A673 (cell line): ENCODE results near the gene CDK14. TPM values are rescaled to one million over a fixed set of nuclear protein-coding genes. Genes with fewer than 3 reads are reported as not detected.
A peak's percentile ranks its signal among the peaks of the same experiment; 100 is the strongest.

Experiments
- BruUV-seq: library from RNA; stranded (reverse); fragments of 400-500 nt; replicated peaks from 2 replicates; lab custom pipeline; 2021; lab: Mats Ljungman, UMichigan
- CTCF ChIA-PET: fragments of 300-600 bp; sonication (Branson Sonifier 250); formaldehyde crosslinking; loops from one replicate; lab custom pipeline; 2022; ENCODE audit warnings: antibody characterized with exemption; lab: Charles Lee
- POLR2A ChIA-PET: fragments of 300-600 bp; sonication (Branson Sonifier 250); formaldehyde crosslinking; loops from one replicate; lab custom pipeline; 2022; ENCODE audit warnings: antibody characterized with exemption; ENCODE audit not compliant: low non-redundant PET; lab: Charles Lee
- DNase-seq: peaks from one replicate; pipeline ENCODE4 v3.0.0-alpha.2; 2015; ENCODE audit warnings: low spot score
- H3K27ac ChIP-seq: fragments of 200-600 bp; sonication (generic); 2 replicates; pipeline ENCODE4 v1.5.1; 2016; ENCODE audit warnings: mixed run types, low read depth, mild to moderate bottlenecking, mixed read lengths, antibody characterized with exemption, low read length; ENCODE audit not compliant: poor library complexity, severe bottlenecking
- H3K27me3 ChIP-seq: fragments of 200-600 bp; sonication (generic); replicated peaks from 2 replicates; pipeline ENCODE4 v1.6.1; 2017; ENCODE audit warnings: mixed run types, low read depth, mild to moderate bottlenecking, mixed read lengths, antibody characterized with exemption, low read length; ENCODE audit not compliant: insufficient read depth, poor library complexity
- H3K36me3 ChIP-seq: fragments of 200-600 bp; sonication (generic); 2 replicates; pipeline ENCODE4 v1.6.1; 2016; ENCODE audit warnings: mixed run types, mild to moderate bottlenecking, mixed read lengths, antibody characterized with exemption, low read length; ENCODE audit not compliant: insufficient read depth, poor library complexity, severe bottlenecking
- H3K4me1 ChIP-seq: fragments of 200-600 bp; sonication (generic); 2 replicates; pipeline ENCODE4 v1.6.1; 2017; ENCODE audit warnings: mixed run types, mild to moderate bottlenecking, mixed read lengths, antibody characterized with exemption, low read length; ENCODE audit not compliant: insufficient read depth, poor library complexity, severe bottlenecking
- H3K4me3 ChIP-seq: fragments of 200-600 bp; sonication (generic); 2 replicates; pipeline ENCODE4 v1.5.1; 2016; ENCODE audit warnings: low read depth, mixed run types, mild to moderate bottlenecking, mixed read lengths, low read length; ENCODE audit not compliant: poor library complexity, severe bottlenecking
- H3K9me3 ChIP-seq: fragments of 200-600 bp; sonication (generic); 2 replicates; pipeline ENCODE4 v1.6.1; 2016; ENCODE audit warnings: mixed run types, low read depth, mild to moderate bottlenecking, mixed read lengths, antibody characterized with exemption, low read length; ENCODE audit not compliant: poor library complexity, severe bottlenecking
- CTCF ChIP-seq: fragments of 300-800, 200-600 bp; sonication (generic); conservative IDR thresholded peaks from 2 replicates; pipeline ENCODE4 v1.5.1; 2017; ENCODE audit warnings: low read depth, mild to moderate bottlenecking, antibody characterized with exemption, low read length, moderate library complexity, mixed read lengths
- EZH2 ChIP-seq: fragments of 200-600 bp; sonication (generic); IDR thresholded peaks from 2 replicates; pipeline ENCODE4 v1.6.1; 2017; ENCODE audit warnings: borderline replicate concordance, low read depth, mild to moderate bottlenecking, mixed read lengths, antibody characterized with exemption, low read length; ENCODE audit not compliant: poor library complexity, severe bottlenecking
- intact Hi-C: fragments of 100-400 bp; cut with micrococcal nuclease; formaldehyde crosslinking; loops from one replicate; pipeline ENCODE4 v1.10.0; 2022; ENCODE audit not compliant: unreplicated experiment
- total RNA-seq: library from RNA; stranded (reverse); gene quantifications from 2 replicates; pipeline ENCODE4 v1.2.3, GENCODE V29; 2021

The CDK14 gene
- total RNA-seq, 1 experiment from 2014 or later: 128 TPM

DNA sequence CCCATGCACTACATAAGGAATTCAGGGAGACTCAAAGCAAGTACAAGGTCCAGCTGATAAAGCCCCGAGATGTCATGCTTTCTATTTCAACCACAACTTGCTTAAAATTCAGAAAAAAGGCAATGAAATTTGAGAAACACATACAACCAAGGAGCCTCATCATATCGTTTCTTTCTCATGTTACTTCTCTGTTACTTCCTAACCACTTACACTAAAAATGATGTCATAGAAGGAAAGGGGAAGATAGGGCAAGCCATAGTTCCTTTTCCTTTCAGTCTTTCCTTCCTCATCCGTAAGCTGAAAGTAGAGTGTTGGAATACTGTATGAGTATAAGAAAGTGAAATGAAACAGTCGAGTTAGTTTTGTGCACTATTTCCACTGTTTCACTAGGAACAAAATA, 27.9 kb upstream of the CDK14 start:
- Histone ChIP-seq H3K4me1 (peaks cover 11% of the 10 kb centered on the region), H3K4me3 (no peak overlapping the region), H3K27me3 (no peaks in the 10 kb centered on the region), H3K36me3 (no peaks in the 10 kb centered on the region), H3K9me3 (no peaks in the 10 kb centered on the region), H3K27ac (no peak overlapping the region)
- TF ChIP-seq EZH2: no peak
- no peak for TF ChIP-seq CTCF
- ChIA-PET CTCF (no interaction called here), POLR2A (no interaction called here)
- DNase-seq: no peak
- BruUV-seq: no TSS peak
- intact Hi-C loops: no loop called here

GRCh38 chr7:90569368-90569767, 26.8 kb upstream of the CDK14 start:
- Histone ChIP-seq H3K27ac (no peak overlapping the region), H3K9me3 (no peaks in the 10 kb centered on the region), H3K36me3 (no peaks in the 10 kb centered on the region), H3K4me1 (peaks cover 11% of the 10 kb centered on the region), H3K4me3 (no peak overlapping the region), H3K27me3 (no peaks in the 10 kb centered on the region)
- BruUV-seq: no TSS peak
- ChIA-PET POLR2A (interaction anchor here (1.2 kb wide), 1 partner anchor 25 kb away, joined by 6 read pairs; no protein-coding TSS in a partner anchor), CTCF (interaction anchor here (0.6 to 1.0 kb wide), 2 partner anchors 26 to 114 kb away, joined by 3 to 5 read pairs; no protein-coding TSS in a partner anchor)
- peak; percentile 78 for DNase-seq
- no peak for TF ChIP-seq EZH2
- no peak for TF ChIP-seq CTCF
- intact Hi-C loops: no loop called here

- Histone ChIP-seq H3K9me3 (no peaks in the 10 kb centered on the region), H3K4me3 (no peak overlapping the region), H3K27me3 (no peaks in the 10 kb centered on the region), H3K4me1 (peaks cover 11% of the 10 kb centered on the region), H3K36me3 (no peaks in the 10 kb centered on the region), H3K27ac (no peak overlapping the region)
- peak; percentile 40 for DNase-seq
- POLR2A ChIA-PET: no interaction called here
- no TSS peak for BruUV-seq
- CTCF ChIA-PET: no interaction called here
- TF ChIP-seq EZH2 (no peak), CTCF (no peak)
- intact Hi-C loops: no loop called here
Observed at GRCh38 chr7:90570373-90570959, 25.7 kb upstream of the CDK14 start.
